ENCODE results near the gene ENPEP.

DNA sequence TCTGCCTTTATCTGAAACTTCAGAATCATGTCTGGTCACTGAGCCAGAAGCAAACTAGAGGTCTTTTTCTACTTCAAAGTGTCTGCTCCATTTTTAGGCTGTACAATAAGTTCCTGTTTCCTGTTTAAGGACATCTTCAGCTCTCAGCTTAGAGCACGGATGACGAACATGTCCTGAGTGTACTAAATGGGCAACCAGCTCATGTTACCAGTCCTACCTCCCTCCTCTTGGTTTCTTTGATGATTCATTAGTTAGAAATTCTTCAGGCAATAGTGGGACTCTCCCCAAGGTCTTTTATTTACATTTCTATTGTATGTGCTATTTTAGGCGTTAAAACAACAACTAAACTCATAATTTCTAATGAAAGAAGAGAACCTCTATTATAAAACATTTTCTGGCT, 58.0 kb downstream of the ENPEP start:
- TF ChIP-seq NFYB (CRISPR knock-in tag; conservative IDR thresholded peaks at IDR 0.05; ENCODE audit: low read depth) (no peak), CTCF (IDR thresholded peaks at IDR 0.05) (no peak), TEAD4 (CRISPR knock-in tag; IDR thresholded peaks at IDR 0.05) (no peak), MAX (CRISPR knock-in tag; IDR thresholded peaks at IDR 0.05) (no peak), FOXK1 (CRISPR knock-in tag; IDR thresholded peaks at IDR 0.05) (no peak), ZNF512 (CRISPR knock-in tag; IDR thresholded peaks at IDR 0.05; ENCODE audit: borderline replicate concordance) (no peak), CREB1 (CRISPR knock-in tag; IDR thresholded peaks at IDR 0.05) (no peak)

All from WTC11 (cell line).